COLO668 (cell line): Measurements from ENCODE around the gene ZC3H18.
A peak's percentile ranks its signal among the peaks of the same experiment; 100 is the strongest.
"Not testable (repeated sequence)": the region's sequence is repeated elsewhere in the genome, so short reads cannot be mapped to it uniquely, and the experiment has no call there.

Experiments
- DNase-seq: peaks from one replicate; lab custom pipeline; 2025; ENCODE audit not compliant: unreplicated experiment; lab: John Stamatoyannopoulos, UW

ZC3H18 gene

GRCh38 chr16:88600539-88600896 lies 30.3 kb downstream of the ZC3H18 start:
- DNase-seq: no peak

- peak; percentile 73 for DNase-seq
Observed at GRCh38 chr16:88601313-88602036, 31.3 kb downstream of the ZC3H18 start.

GRCh38 chr16:88602091-88602490 lies 31.9 kb downstream of the ZC3H18 start:
- DNase-seq: peak; percentile 45

DNA sequence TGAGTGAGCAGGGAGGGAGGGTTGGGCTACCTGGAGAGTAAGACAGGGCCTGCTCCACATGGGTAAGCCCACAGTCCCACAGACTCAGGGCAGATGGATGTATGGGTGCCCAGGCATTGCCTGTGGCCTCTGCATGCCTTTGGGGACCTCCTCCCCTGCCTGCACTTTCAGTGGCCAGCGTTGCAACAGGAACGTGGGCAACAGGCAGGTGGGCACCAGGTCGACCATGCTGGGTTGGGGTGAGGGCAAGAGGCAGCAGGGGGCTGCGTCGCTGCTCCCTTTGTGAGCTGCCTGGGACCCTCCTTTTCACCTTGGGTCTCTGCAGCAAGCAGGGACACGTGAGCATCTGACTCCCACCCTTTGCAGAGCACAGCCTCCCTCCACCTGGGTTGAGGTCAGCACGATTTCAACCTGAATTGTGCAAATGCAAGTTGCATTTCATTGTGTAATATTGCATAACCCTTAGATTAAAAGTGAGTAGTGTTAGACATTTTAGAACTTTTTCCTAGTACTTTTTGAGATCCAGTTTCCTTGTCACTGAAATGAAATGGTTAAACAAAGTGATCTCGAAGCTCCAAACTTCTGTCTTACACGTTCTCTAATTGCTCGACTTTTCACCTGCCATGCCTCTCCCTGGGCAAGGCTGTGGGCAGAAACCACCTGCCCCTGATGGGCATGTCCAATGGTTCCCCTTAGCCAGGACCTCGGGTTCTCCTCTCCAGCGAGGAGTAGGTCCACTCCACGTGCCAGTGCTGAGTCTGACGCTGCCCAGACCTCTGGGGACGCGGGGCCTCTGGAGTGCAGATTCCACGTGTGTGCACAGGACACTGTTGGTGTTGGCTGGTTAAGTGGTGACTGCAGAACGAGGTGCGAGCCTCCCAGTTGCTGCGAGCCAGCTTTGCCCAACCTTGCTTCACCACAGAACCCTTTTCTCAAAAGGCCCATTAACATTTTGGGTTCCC lies 35.3 kb downstream of the ZC3H18 start:
- DNase-seq: no peak

- DNase-seq: no peak
Observed at GRCh38 chr16:88606148-88606757, 36.0 kb downstream of the ZC3H18 start.

DNA sequence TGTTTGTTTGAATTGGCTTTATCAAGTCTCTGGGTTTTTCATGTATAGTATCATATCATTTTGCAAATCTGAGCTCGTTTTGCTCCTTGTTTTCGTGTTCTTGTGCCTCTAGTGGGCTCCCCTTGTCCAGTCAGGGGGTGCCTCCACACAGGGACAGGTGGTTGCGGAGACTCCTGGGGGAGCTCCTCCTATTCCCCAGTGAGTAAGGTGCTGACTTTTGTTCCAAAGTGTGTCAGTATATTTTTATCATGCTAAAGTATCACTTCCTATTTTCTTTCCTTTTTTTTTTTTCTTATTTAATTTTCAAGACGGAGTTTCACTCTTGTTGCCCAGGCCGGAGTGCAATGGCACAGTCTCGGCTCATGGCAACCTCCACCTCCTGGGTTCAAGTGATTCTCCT lies 37.9 kb downstream of the ZC3H18 start:
- no peak for DNase-seq

DNA sequence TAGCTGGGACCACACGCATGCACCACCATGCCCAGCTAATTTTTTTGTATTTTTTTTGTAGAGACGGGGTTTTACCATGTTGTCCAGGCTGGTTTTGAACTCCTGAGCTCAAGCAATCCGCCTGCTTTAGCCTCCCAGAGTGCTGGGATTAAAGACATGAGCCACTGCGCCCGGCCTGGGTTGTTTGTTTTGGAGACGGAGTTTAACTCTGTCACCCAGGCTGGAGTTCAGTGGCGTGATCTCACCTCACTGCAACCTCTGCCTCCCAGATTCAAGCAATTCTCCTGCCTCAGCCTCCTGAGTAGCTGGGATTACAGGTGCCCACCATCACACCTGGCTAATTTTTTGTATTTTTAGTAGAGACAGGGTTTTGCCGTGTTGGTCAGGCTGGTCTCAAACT lies 39.2 kb downstream of the ZC3H18 start:
- not testable (repeated sequence) for DNase-seq

- DNase-seq: no peak
Observed at GRCh38 chr16:88610080-88610479, 39.9 kb downstream of the ZC3H18 start.

DNA sequence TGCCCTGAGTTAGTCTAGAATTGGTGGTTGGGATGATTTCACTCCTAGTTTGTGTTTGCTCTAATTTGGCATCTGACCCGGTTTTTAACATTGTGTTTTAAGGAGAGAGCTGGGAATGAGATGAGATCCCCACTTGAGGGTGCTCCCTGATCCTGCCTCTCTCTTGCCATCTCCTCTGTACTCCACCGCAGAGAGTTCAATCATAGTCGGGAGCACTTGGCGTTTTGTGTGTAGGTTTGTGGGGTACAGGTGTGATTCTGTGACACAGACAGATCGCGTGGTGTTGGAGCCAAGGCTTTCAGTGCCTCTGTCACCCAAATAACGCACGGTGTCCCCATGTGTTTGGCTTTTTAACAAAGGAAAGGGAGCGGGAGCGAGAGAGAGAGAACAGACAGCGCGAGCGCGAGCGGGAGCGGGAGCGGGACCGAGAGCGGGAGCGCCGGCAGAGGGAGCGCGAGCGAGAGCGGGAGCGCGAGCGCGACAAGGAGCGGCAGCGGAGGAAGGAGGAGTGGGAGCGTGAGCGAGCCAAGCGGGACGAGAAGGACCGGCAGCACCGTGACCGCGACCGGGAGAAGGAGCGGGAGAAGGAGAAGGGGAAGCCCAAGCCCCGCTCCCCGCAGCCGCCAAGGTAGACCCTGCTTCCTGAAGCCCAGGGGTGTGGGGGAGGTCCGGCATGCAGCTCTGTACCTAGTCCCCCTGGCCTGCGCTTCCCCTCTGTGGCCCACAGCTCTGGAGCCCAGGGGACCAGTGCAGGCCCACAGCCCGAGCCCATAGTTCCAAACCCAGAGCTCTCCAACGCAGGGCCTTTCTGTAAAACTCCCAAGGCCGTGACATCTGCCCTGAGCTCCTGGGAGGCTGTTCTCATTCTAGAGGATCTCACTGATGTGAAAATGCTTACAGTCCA lies 41.0 kb downstream of the ZC3H18 start:
- DNase-seq: no peak

DNA sequence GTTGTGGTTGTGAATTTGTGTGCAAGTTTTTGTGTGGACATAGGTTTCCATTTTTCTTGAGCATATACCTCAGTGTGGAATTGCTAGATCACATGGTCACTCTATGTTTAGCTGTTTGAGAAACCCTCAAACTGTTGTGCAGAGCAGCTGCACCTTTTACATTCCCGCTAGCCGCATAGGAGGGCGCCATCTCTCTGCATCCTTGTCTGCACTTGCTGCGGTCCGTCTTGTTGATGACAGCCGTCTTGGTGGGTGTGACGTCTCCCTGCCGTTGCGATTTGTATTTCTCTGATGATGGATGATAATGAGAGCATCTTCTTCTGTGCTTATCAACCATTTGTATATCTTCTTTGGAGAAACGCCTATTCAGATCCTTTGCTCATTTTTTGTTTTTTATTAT lies 43.1 kb downstream of the ZC3H18 start:
- no peak for DNase-seq

- no peak for DNase-seq
Observed at GRCh38 chr16:88613911-88614817, 44.0 kb downstream of the ZC3H18 start.

GRCh38 chr16:88614818-88615580 lies 44.8 kb downstream of the ZC3H18 start:
- no peak for DNase-seq

- peak; percentile 71 for DNase-seq
Observed at GRCh38 chr16:88616320-88616719, 46.1 kb downstream of the ZC3H18 start.

DNA sequence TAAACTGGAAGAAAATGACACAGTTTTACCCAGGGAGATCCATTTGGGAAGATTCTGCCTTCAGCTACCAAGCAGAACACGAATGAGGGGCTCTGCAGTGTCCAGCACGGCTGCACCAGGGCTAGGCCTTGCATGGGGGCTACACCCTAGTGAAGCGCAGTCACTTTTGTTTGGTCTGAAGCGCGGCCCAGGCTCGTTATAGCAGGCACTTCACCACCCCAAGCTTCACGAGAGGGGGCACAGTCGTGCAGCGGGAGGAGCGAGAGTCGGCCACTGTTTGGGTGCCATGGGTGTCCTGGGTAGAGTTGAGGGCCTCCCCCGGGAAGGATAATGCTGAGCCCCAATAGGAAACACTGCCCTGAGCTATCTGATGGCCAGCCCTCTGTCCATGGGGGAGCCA lies 46.5 kb downstream of the ZC3H18 start:
- no peak for DNase-seq

GRCh38 chr16:88617268-88618031 lies 47.2 kb downstream of the ZC3H18 start:
- DNase-seq: peak; percentile 86

GRCh38 chr16:88618182-88618955 lies 48.2 kb downstream of the ZC3H18 start:
- peak; percentile 33 for DNase-seq

GRCh38 chr16:88618956-88619667 lies 48.9 kb downstream of the ZC3H18 start:
- DNase-seq: no peak
